HL-60 (cell line): Measurements from ENCODE around the gene VPS36.
"Not testable (repeated sequence)": the region's sequence is repeated elsewhere in the genome, so short reads cannot be mapped to it uniquely, and the experiment has no call there.

ENCODE experiments used
- DNase-seq, 2 experiments: peaks; one replicate each; pipeline ENCODE4 v3.0.0-alpha.2; 2010 to 2020; ENCODE audit warnings: low read depth in 1 of 2, low spot score in 1 of 2
- H3K27ac ChIP-seq: fragments of 250-450 bp; sonication (Bioruptor Pico); replicated peaks from 2 replicates; pipeline ENCODE4 v1.5.1; 2020; ENCODE audit warnings: mild to moderate bottlenecking, moderate library complexity
- H3K27me3 ChIP-seq: fragments of 250-450 bp; sonication (Bioruptor Pico); 2 replicates; pipeline ENCODE4 v1.5.1; 2021; ENCODE audit warnings: mild to moderate bottlenecking, moderate library complexity; ENCODE audit not compliant: insufficient read depth, poor library complexity, severe bottlenecking
- H3K4me3 ChIP-seq: replicated peaks from 2 replicates; pipeline ENCODE4 v1.5.1; 2011; ENCODE audit warnings: mild to moderate bottlenecking, control low read depth, low read length; ENCODE audit not compliant: insufficient read depth
- CTCF ChIP-seq: IDR thresholded peaks from one replicate; pipeline ENCODE4 v1.5.1; 2011; ENCODE audit warnings: low read length, control low read depth, inconsistent platforms; ENCODE audit not compliant: insufficient read depth
- GABPA ChIP-seq: IDR thresholded peaks from 2 replicates; pipeline ENCODE4 v1.6.1; 2012; ENCODE audit warnings: low read depth
- POLR2AphosphoS5 ChIP-seq: IDR thresholded peaks from 2 replicates; pipeline ENCODE4 v1.6.1; 2012; ENCODE audit warnings: low read depth
- REST ChIP-seq: IDR thresholded peaks from 2 replicates; pipeline ENCODE4 v1.6.1; 2012; ENCODE audit warnings: low read depth; ENCODE audit not compliant: insufficient replicate concordance
- SPI1 ChIP-seq: IDR thresholded peaks from 2 replicates; pipeline ENCODE4 v1.6.1; 2012; ENCODE audit warnings: low read depth, mild to moderate bottlenecking, borderline replicate concordance
- long read RNA-seq: library from polyadenylated mRNA; unstranded; transcript quantifications from one replicate; pipeline ENCODE4 v2.0.0, GENCODE V29; 2020

Gene VPS36
- long read RNA-seq, full-length matches to known transcripts = 47 of 72 reads
- long read RNA-seq, partial matches to known transcripts = 3 of 72 reads
- long read RNA-seq, other reads (novel, unspliced or antisense) = 22 of 72 reads

- Histone ChIP-seq H3K4me3 (peak within 1 kb of the TSS; percentile 89), H3K27me3 (no peaks in the 10 kb centered on the region), H3K27ac (peak within 1 kb of the TSS; percentile 88)
- TF ChIP-seq POLR2AphosphoS5 (peak; percentile 74), SPI1 (no peak), CTCF (peak; percentile 75), GABPA (peak; percentile 75), REST (peak; percentile 15)
- peak; percentile 85 to 94 for DNase-seq
Measured at GRCh38 chr13:52450012-52450792, at the start of gene VPS36. Gene VPS36 (minus strand): TSS chr13:52450634. CDS start chr13:52450594, 40 bp downstream.

GRCh38 chr13:52497979-52498378 lies 47.5 kb upstream of the VPS36 start:
- 0 out of 2 replicates have a peak overlapping the region, but pooled peaks have one; percentile 36 for H3K27ac ChIP-seq

GRCh38 chr13:52494241-52494640 lies 43.8 kb upstream of the VPS36 start:
- H3K4me3 ChIP-seq, H3K27me3 ChIP-seq, H3K27ac ChIP-seq, DNase-seq: not testable (repeated sequence)

More at GRCh38 chr13:52497979-52498378, 47.5 kb upstream of the VPS36 start:
- not testable (repeated sequence) for H3K4me3 ChIP-seq, DNase-seq, H3K27me3 ChIP-seq

GRCh38 chr13:52491015-52491414 lies 40.6 kb upstream of the VPS36 start:
- not testable (repeated sequence) for DNase-seq, H3K27ac ChIP-seq, H3K4me3 ChIP-seq, H3K27me3 ChIP-seq

GRCh38 chr13:52488763-52489162 lies 38.3 kb upstream of the VPS36 start:
- DNase-seq = not testable (repeated sequence)

DNA sequence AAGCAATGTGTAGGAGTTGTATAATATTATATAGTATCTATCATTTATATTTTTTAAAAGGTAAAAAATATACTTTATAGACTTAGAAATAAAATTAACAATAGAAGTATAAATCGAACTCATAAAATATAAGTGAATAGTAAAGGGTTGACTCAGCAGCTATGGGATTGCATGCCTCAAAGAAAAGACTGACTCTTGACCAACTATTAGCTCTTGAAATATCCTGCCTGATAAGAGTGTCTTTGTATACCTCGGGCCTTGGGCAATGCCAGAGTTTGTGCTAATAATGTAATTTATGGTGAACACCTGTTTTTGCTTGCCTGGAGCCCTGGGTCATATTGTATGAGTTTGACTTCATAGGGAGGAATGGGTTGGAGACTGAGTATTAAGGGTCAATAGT lies 36.6 kb upstream of the VPS36 start:
- H3K4me3 ChIP-seq, H3K27me3 ChIP-seq, H3K27ac ChIP-seq, DNase-seq: not testable (repeated sequence)

More at GRCh38 chr13:52488763-52489162, 38.3 kb upstream of the VPS36 start:
- H3K4me3 ChIP-seq, H3K27ac ChIP-seq, H3K27me3 ChIP-seq: not testable (repeated sequence)

- not testable (repeated sequence) for H3K27me3 ChIP-seq, H3K27ac ChIP-seq
Measured at GRCh38 chr13:52480677-52481428, 30.4 kb upstream of the VPS36 start.

DNA sequence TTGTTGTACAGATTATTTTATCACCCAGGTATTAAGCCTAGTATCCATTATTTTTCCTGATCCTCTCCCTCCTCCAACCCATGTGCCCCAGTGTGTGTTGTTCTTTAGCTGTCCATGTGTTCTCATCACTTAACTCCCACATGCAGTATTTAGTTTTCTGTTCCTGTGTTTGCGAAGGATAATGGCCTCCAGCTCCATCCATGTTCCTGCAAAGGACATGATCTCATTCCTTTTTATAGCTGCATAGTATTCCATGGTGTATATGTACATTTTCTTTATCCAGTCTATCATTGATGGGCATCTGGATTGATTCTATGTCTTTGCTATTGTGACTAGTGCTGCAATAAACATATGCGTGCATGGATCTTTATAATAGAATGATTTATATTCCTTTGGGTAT lies 18.1 kb upstream of the VPS36 start:
- not testable (repeated sequence) for DNase-seq, H3K27ac ChIP-seq, H3K4me3 ChIP-seq

More at GRCh38 chr13:52480677-52481428, 30.4 kb upstream of the VPS36 start:
- not testable (repeated sequence) for H3K4me3 ChIP-seq, DNase-seq

More for the DNA sequence above, 18.1 kb upstream of the VPS36 start:
- H3K27me3 ChIP-seq = not testable (repeated sequence)
